PFSK-1 (cell line): ENCODE results near the gene TP63.

Experiments used
- FOXP2 ChIP-seq: optimal IDR thresholded peaks from 2 replicates; pipeline ENCODE3; 2011; ENCODE audit warnings: borderline replicate concordance, control low read depth, inconsistent platforms; ENCODE audit not compliant: insufficient read depth; ENCODE audit errors: extremely low read length, extremely low read depth
- POLR2AphosphoS5 ChIP-seq: IDR thresholded peaks from 2 replicates; pipeline ENCODE4 v1.6.1; 2012; ENCODE audit warnings: low read depth, mild to moderate bottlenecking, control low read depth, low read length, moderate library complexity
- SIN3A ChIP-seq: IDR thresholded peaks from 2 replicates; pipeline ENCODE4 v1.6.1; 2012; ENCODE audit warnings: mild to moderate bottlenecking, low read length, moderate library complexity, borderline replicate concordance; ENCODE audit not compliant: insufficient read depth
- TAF1 ChIP-seq: IDR thresholded peaks from 2 replicates; pipeline ENCODE4 v1.6.1; 2012; ENCODE audit warnings: low read length, control low read depth, borderline replicate concordance; ENCODE audit not compliant: insufficient read depth
- TF ChIP-seq, protein P1 (sequence below), 2 experiments: IDR thresholded peaks; 2 replicates each; pipeline versions ENCODE4 v1.6.1 to v1.8.0; 2011 to 2012; ENCODE audit warnings: low read depth in 2 of 2, low read length in 2 of 2, control low read depth in 1 of 2, inconsistent platforms in 1 of 2, mild to moderate bottlenecking in 1 of 2, moderate library complexity in 1 of 2; ENCODE audit not compliant: insufficient read depth in 1 of 2

TP63 gene

DNA sequence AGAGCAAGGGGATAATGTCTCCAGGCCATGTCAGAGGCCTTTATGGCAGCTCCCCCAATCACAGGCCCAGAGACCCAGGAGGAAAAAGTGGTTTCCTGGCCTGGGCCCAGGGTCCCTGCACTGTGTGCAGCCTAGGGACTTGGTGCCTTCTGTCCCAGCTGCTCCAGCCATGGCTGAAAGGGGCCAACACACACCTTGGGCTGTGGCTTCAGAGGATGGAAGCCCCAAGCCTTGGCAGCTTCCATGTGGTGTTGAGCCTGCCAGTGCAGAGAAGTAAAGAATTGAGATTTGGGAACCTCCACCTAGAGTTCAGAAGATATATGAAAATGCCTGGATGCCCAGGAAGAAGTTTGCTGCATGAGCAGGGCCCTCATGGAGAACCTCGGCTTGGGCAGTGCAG lies 18.1 kb upstream of the TP63 start:
- no peak for TF ChIP-seq FOXP2
- no peak for TF ChIP-seq POLR2AphosphoS5
- TF ChIP-seq, protein P1, sequence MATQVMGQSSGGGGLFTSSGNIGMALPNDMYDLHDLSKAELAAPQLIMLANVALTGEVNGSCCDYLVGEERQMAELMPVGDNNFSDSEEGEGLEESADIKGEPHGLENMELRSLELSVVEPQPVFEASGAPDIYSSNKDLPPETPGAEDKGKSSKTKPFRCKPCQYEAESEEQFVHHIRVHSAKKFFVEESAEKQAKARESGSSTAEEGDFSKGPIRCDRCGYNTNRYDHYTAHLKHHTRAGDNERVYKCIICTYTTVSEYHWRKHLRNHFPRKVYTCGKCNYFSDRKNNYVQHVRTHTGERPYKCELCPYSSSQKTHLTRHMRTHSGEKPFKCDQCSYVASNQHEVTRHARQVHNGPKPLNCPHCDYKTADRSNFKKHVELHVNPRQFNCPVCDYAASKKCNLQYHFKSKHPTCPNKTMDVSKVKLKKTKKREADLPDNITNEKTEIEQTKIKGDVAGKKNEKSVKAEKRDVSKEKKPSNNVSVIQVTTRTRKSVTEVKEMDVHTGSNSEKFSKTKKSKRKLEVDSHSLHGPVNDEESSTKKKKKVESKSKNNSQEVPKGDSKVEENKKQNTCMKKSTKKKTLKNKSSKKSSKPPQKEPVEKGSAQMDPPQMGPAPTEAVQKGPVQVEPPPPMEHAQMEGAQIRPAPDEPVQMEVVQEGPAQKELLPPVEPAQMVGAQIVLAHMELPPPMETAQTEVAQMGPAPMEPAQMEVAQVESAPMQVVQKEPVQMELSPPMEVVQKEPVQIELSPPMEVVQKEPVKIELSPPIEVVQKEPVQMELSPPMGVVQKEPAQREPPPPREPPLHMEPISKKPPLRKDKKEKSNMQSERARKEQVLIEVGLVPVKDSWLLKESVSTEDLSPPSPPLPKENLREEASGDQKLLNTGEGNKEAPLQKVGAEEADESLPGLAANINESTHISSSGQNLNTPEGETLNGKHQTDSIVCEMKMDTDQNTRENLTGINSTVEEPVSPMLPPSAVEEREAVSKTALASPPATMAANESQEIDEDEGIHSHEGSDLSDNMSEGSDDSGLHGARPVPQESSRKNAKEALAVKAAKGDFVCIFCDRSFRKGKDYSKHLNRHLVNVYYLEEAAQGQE (IDR thresholded peaks at IDR 0.05; ENCODE audit: insufficient read depth in 1 of 2, low read depth in 2 of 2, low read length in 2 of 2), result no peak
- no peak for TF ChIP-seq TAF1
- TF ChIP-seq SIN3A, result no peak

DNA sequence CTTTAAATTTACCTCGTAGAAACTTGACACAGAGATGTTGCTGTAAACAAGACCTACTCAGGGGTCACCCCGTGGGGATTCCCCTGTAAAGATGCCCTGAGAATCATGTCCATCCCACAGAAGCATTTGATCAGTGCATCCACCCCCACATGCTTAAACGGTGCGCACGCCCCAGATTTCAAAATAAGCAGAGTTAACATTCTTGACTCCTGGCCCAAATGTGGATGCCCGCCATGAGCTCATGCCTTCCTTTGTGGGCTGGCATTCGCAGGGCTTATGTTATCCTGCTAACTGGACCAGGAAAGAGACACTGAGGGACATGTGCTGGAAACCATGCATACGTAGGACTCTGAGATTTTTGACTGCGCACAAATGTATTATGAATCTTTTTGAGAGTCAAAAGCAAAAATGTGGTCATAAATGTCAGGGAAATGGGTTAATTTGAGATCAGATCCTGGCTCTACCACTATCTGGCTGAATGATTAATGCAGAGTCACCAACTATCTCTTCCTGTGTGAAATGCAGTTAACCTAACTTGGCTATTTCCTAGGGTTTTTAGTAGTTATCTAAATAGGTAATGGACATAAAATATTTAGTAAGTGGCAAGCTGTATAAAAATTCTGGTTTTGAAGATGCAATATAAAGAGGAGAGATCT lies 9.1 kb upstream of the TP63 start:
- TF ChIP-seq, protein P1 (IDR thresholded peaks at IDR 0.05; ENCODE audit: insufficient read depth in 1 of 2, low read depth in 2 of 2, low read length in 2 of 2), result no peak
- TF ChIP-seq FOXP2 (no peak), SIN3A (no peak)

DNA sequence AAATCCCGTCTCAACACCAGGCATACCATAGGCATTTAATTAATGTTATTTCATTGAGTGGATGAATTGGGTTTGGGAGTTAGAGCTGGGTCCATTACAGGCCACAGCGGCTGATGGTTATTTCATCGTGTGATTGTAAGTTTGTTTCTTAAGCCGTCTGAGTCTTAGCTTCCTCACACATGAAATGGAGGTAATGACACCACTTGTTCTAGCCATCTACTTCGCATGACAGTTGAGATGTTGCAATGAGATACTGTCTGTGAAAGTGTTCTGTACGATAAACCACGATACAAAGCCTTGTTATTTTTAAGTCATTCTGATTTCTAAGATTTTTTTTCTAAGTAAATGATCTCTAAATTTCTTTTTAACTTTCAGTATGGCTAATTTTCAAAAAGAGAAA lies 8.6 kb upstream of the TP63 start:
- no peak for TF ChIP-seq POLR2AphosphoS5
- TF ChIP-seq TAF1, result no peak
- TF ChIP-seq FOXP2, result no peak
- TF ChIP-seq SIN3A, result no peak
- TF ChIP-seq, protein P1 (IDR thresholded peaks at IDR 0.05; ENCODE audit: insufficient read depth in 1 of 2, low read depth in 2 of 2, low read length in 2 of 2), result no peak

DNA sequence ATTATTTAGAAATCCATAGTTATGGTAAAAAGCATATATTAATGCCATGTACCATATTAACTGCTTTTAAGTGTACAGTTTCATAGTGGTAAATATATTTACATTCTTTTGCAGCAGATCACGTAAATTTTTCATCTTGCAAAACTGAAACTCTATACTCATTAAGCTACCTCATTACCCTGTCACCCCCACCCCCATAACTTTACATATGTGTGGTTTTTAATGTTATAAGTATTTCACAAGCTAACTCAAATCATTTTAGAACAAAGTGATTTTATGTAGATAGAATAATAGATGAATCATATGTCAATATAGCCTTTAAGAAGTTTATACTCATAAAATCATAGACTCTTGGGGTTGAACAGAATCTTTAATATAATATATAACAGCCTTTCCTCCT lies 7.1 kb upstream of the TP63 start:
- TF ChIP-seq TAF1 (no peak), FOXP2 (no peak), POLR2AphosphoS5 (no peak), SIN3A (no peak)
- TF ChIP-seq, protein P1 (IDR thresholded peaks at IDR 0.05; ENCODE audit: insufficient read depth in 1 of 2, low read depth in 2 of 2, low read length in 2 of 2), result no peak

DNA sequence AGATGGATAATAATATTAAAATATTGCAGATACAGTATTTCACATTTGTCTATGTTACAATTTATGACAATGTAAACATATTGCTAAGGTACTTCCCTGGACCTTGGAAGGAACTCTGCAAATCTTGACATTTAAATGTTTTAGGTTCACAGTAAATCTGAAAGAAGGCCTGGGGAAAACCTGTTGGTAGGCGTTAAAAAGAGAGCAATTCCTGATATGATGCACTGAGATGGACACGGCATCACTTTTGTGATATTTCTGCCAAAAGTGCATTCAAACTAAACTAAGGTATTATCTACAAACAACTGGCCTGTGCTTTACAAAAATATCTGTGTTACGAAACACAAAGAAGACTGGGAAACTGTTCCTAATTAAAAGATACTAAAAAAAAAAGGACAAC lies 6.1 kb upstream of the TP63 start:
- no peak for TF ChIP-seq TAF1
- no peak for TF ChIP-seq POLR2AphosphoS5
- TF ChIP-seq, protein P1 (IDR thresholded peaks at IDR 0.05; ENCODE audit: insufficient read depth in 1 of 2, low read depth in 2 of 2, low read length in 2 of 2), result no peak
- TF ChIP-seq SIN3A, result no peak
- no peak for TF ChIP-seq FOXP2
